Spleen (tissue), 7 donors: ENCODE data around the gene PARN.
"Not testable (repeated sequence)": the region's sequence is repeated elsewhere in the genome, so short reads cannot be mapped to it uniquely, and the experiment has no call there.

ENCODE experiments used
- CTCF ChIP-seq, 11 experiments: fragments of 200-600 bp in 7 of 11; fragments of 450-650 bp in 4 of 11; sonication (generic) in 4 of 11; IDR thresholded peaks in 8 of 11; conservative IDR thresholded peaks in 3 of 11; 1 replicate in 7 of 11; 2 replicates in 4 of 11; pipeline versions ENCODE4 v1.4.0 to v1.8.0; 2016 to 2021; ENCODE audit warnings: antibody characterized with exemption in 11 of 11, inconsistent platforms in 4 of 11, mild to moderate bottlenecking in 1 of 11
- POLR2A ChIP-seq, 3 donors: fragments of 450-650 bp; IDR thresholded peaks; one replicate each; pipeline ENCODE4 v1.5.1; 2017; ENCODE audit warnings: antibody characterized with exemption in 3 of 3, mild to moderate bottlenecking in 1 of 3
- POLR2AphosphoS5 ChIP-seq, 3 donors: sonication (generic); formaldehyde crosslinking; IDR thresholded peaks; one replicate each; pipeline ENCODE4 v1.5.1; 2017; ENCODE audit warnings: antibody characterized with exemption in 3 of 3
- donor health status: DM: no; HTN: no; CAD: no; lungs with moderate emphysema.
- donor health status: DM: no; HTN: no; CAD: no.
- donor health status: DM: no; HTN: no; CAD: no.

- not testable (repeated sequence) for TF ChIP-seq CTCF (IDR thresholded peaks at IDR 0.05 in 8 of 11, conservative IDR thresholded peaks at IDR 0.05 in 3 of 11); POLR2AphosphoS5 (IDR thresholded peaks at IDR 0.05); POLR2A (IDR thresholded peaks at IDR 0.05)
These were observed 227.7 kb downstream of the PARN start for GRCh38 chr16:14402114-14403000.
